ENCODE data around the gene UBAP1L.
"Not testable (repeated sequence)": the region's sequence is repeated elsewhere in the genome, so short reads cannot be mapped to it uniquely, and the experiment has no call there.

Gene UBAP1L

DNA sequence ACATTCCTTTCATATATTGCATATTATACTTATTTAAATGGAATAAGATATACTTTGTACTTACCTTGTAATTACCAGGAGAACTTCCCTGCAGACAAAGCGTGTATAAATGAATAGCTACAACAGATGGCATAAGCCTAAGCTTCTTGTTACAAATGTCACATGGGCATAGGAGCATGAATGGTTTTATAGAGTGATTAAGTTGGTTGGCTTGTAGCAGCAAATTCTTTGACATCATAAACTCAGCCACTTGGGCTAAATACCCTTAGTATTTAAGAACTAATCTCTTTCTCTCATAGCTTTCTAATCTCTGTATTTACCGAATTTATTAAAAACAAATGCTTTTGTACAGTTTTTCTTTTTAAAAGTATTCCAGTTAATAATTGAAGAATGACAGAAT lies at the start of gene UBAP1L:
Gene UBAP1L (minus strand): TSS at position 115 of the 400 bp plus-strand sequence. CDS start 8,985 bp downstream, outside the sequence.
- DNase-seq = no peak

DNA sequence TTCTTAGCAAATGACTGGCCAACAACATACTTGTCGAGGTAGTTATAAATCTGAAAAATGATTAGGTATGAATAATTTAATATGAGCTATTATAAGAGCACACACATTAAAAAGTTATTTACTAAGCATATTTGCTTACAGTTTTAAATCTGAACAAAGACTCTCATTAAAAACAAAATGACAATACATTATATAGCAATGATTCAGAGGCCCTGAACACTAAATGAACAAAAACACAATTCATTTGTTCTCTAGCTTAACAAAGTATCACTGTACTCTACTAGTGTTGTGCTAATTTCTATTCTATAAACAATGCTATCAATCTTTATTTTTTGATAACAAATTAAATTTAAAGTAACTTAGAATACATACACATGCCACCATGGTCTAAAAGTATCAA lies 49.1 kb upstream of the UBAP1L start:
- DNase-seq = no peak

DNA sequence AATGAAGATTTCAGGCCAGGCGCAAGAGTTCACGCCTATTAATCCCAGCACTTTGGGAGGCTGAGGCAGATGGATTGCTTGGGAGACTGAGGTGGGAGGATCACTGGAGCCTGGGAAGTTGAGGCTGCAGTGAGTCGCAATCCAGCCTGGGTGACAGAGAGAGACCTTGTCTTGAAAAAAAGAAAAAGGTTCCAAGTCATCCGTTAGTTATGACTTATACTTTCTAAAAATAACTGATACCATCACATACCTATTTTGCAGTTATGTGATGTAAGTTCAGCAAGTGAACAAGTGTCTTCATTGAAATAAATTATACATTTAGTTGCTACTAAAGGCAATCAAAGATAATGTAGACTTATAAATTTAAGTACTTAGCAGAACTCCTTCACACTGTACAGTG lies 48.0 kb upstream of the UBAP1L start:
- no peak for DNase-seq

DNA sequence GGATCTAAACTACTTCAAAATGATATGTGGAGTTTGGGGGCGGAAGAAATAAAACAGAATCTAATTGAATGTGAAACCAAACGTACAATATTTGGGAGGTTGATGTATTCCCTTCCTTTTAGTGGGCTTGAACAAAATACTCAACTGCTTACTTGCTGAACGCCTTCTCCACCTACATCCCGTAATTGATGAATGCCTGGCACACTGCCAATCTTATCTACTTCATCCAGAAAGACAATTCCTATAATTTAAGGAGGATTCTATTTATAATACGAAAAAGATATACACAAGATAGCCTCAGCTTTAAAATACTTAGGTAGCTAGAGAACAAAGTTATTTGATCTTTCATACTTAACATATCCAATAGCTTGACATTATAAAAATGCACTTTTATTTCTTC lies 41.7 kb upstream of the UBAP1L start:
- DNase-seq = no peak

DNA sequence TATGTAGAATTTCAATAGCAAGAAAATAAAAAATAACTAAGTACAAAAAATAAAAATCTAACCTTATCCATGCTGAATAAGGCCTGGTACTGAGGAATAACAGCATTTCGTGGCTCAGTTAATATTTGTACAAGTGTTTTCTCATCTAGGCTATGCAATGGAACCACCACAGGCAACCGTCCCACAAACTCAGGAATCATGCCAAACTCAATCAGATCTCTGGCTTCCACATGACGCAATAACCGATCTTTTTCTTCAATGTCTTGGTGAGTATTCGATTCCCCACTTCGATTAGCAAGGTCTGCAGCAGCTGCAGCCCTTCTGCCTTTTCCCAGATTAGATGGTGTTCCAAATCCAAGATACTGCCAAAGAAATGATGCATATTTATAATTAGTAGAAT lies 39.7 kb upstream of the UBAP1L start:
- no peak for DNase-seq

DNA sequence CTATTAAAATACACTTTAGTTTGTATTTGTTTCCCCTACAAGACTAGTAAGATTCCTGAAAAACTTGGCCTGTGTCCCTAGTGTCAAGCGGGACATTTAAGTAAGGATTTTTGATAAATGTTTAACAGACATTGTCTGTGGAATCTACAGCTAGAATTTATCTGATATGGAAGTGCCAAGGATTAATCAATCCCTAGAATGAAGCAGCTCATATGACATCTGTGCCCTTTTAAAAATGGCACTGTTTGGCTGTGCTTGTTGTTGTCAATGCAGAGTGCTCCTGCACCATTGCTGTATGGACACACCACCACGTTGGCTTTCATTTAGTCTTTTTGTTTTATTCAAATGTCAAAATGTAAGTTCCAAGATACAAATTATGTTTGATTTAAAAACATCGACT lies 32.9 kb upstream of the UBAP1L start:
- DNase-seq = no peak

DNA sequence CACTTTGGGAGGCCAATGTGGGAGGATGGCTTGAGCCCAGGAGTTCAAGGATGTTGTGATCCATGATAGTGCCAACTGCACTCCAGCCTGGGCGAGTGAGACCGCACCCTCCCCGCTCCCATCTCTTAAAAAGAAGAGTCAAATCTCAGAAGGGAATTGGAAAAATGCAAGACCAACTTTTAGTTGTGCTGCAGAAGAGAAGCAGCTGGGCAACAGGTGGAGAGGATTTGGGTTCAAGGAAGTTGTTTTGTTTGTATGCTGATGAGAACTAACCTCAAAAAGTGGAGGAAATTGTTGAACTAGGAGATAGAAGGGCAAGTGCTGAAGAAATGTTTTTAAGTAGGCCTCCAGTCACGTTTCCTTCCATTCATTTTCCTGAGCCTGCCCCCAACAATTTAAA lies 31.4 kb upstream of the UBAP1L start:
- no peak for DNase-seq

DNA sequence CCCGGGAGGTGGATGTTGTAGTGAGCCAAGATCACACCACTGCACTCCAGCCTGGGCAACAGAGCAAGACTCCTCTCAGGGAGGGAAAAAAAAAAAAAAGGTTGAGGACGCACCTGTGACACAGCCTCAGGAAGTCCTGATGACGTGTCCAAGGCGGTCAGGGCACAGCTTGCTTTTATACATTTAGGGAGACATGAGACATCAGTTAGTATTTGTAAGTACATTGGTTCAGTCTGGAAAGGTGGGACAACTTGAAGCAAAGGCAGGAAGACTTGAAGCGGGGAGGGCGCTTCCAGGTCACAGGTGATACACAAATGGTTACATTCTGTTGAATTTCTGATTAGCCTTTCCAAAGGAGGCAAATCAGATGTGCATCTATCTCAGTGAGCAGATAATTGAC lies 23.6 kb upstream of the UBAP1L start:
- DNase-seq = not testable (repeated sequence)

DNA sequence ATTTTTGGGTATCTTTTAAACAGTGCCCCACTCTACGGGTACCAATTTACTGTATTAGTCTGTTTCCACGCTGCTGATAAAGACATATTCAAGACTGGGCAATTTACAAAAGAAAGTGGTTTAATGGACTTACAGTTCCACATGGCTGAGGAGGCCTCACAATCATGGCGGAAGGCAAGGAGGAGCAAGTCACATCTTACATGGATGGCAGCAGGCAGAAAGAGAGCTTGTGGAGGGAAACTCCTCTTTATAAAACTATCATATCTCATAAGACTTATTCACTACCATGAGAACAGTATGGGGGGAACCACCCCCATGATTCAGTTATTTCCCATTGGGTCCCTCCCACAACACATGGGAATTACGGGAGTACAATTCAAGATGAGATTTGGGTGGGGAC lies 22.9 kb upstream of the UBAP1L start:
- not testable (repeated sequence) for DNase-seq

DNA sequence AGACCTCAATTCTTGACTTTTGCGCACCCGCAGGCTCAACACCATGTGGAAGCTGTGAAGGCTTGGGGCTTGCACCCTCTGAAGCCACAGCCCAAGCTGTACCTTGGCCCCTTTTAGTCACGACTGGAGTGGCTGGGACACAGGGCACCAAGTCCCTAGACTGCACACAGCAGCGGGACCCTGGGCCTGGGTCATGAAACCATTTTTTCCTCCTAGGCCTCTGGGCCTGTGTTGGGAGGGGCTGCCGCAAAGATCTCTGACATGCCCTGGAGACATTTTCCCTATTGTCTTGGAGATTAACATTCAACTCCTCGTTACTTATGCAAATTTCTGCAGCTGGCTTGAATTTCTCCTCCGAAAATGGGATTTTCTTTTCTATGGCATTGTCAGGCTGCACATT lies 22.1 kb upstream of the UBAP1L start:
- DNase-seq = not testable (repeated sequence)

DNA sequence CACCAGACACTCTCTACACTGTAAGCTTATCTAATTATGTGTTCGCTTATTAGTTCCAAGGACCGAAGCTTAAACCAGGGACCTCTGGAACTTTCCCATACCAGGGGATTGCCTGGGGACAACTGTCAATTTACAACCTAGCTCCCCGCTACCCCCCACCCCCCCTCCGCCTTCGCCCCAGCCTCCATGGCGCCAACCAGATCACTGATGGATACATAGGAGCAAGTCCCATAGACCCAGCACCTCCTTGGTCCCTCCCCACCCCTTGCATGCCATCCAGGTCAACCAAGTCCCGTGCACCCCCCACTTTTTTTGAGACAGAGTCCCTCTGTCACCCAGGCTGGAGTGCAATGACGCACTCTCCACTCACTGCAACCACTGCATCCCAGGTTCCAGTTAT lies 19.5 kb upstream of the UBAP1L start:
- DNase-seq = no peak

DNA sequence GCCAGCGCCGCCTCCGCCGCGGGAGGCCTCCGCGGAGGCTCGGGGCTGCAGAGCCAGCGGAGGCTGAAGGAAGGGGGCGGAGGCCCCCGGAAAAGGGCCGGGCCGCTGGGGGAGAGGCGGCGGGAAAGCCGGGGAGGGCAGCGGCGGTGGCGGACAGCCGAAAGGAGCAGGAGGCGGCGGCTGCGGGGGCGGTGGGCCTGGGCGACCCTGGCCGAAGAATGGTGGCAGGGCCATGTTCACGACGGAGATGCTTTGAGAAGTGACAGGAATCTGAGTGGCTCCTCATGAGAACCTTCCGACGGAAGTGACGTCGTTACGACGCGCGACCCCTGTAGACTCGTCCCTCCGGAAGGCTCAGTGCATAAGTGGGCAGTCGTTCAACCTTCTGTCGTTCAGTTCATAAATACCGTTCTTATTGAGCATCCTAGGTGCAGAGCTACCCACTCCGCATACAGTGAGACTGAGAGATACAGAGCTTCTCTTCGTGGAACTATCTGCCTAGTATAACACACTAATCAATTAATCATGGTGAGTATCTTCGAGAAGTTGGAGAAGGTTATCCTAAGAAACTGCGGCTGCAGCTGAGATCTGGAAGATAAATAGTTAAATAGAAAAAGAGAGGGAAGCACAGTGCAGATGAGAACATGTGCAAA lies 18.7 kb upstream of the UBAP1L start, which contains the start of gene PDCD7:
Gene PDCD7 (minus strand): TSS at position 261 of the 653 bp plus-strand sequence. CDS start 27 bp downstream, at position 234.
- DNase-seq = peak; percentile 77

DNA sequence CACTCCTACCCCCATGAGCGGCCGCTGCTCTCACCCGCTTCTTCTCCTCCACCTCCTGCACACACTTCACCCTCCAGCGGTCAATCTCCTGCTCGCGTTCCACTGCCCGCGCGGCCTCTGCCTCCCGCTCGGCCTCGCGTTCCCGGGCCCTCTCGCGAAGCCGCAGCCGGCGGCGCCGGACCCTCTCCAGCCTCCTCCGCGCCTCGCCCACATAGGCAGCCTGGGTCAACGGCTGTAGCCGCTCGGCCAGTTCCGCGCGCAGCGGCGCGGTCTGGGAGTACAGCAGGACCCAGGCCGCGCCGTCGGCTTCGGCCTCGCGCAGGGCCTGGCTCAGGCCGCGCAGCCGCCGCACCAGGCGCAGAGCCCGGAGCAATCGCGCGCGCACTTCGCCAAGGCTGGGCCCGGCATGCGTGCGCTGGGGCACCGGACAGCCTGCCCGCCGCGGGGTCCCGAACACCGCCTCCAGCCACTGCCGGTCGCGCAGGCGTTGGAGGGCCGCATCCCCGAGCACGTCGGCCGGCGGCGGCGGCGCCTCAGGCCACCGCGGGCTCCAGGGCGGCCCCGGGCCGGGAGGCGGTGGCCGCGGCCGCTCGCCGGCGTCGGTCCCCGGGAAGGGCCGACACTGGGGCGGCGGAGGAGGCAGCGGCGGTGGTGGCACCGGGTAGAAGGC lies 18.0 kb upstream of the UBAP1L start:
- DNase-seq = no peak

DNA sequence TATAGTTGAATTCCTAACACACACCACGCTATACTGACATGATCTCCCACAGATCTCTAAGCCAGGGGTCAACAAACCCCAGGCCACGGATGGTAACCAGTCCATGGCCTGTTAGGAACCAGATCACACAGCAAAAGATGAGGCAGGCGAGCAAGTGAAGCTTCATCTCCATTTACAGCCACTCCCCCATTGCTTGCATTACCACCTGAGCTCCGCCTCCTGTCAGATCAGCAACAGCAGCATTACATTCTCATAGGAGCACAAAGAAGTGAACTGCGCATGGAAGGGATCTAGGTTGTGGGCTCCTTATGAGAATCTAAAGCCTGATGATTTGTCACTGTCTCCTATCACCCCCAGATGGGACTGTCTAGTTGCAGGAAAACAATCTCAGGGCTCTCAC lies 15.9 kb upstream of the UBAP1L start:
- no peak for DNase-seq

DNA sequence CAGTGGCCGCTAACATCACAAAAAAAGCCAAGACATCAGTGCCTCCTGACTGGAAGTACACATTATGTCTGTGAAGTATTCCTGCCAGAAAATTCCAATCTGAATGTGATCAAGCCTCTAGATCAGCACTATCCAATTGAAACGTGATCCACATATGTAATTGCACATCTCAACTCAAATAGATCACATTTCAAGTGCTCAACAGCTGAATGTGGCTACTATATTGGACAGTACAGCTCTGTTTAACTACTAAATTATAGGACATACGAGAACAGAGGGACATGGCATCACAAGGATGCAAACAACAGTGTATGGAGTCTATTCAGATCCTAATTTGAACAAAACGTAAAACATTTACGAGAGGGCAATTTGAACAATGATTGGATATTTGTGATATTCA lies 542 bp upstream of the UBAP1L start:
- no peak for DNase-seq

DNA sequence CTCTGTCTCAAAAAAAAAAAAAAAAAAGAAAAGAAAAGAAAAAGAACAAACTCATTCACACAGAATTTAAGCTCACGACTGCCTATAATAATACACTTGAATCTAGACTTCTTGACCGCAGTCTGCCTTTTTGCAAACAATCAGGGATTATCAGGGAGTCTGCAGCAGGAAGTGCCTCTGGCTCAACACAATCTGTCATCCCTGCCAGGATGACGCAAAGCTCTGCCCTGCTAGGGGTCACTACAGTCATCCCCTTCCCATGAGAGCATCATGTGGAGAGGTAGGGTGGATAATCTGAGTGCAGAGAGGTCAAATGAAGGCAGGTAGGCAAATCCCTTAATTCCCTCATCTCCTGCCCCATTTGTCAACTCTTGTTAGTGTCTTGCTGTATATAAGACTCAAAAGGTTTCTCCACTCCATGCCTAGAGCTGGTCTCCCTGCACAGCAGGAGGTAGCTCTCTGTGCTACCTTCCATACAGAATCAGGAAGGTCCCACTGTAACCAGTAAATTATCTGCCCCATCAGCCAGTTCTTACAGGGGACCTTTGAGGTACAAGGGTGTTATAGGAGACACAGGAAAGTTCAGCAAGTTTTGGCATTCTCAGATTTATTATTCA lies 4.2 kb downstream of the UBAP1L start:
- DNase-seq = no peak

DNA sequence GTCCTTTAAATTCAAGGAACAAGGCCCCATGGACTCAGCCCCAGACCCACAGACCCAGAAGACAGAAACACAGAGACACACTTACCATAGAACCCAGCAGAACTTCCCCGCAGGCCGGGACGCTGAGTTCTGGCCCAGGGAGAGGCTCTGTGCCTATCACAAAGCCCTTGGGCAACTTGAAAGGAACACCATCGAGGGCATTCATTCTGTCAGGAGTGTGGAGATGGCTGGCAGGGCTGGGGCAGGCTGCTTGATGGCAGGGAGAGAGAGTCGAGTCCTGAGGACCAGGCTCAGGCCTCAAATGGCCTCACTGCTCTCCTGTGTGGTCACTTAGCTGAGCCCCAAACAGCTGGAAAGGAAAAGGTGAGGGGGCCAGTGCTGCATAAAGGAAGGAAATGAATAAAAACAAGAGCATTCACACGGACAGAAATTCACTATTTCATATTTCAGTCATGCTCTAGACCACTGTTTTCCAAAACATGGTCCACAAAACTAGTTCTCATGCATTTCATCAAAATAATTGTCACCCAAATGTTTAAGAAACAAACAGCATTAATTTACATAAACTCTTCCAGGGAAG lies 8.9 kb downstream of the UBAP1L start:
- no peak for DNase-seq

DNA sequence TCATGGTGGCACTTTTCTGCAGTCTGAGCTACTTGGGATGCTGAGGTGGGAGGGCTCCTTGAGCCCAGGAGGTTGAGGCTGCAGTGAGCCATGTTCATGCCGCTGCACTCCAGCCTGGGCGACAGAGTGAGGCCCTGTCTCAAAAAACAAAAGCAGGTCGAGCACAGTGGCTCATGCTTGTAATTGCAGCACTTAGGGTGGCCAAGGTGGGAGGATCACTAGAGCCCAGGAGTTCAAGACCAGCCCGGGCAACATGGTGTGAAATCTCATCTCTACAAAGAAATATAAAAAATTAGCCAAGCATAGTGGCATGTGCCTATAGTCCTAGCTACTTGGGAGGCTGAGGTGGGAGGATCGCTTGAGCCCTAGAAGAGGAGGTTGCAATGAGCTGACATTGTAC lies 10.0 kb downstream of the UBAP1L start:
- DNase-seq = no peak

DNA sequence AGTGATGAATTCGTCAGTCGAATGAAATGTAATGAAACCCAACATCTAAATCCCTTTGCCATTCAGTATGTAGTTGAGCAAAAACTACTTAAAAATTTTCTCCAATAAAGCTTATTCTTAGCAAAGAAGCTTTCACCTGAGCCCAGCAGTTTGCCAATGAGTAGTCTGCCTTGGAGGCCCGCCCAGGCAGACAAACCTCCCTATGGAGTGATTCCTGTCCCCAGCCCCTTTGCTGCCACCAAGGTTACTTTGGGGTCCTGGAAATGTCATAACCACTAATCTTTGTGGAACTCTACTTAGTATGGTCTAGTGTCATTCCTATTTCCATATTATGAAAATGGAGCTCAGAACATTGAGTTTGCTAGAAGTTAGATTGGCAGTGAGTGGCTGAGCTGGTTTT lies 12.1 kb downstream of the UBAP1L start:
- DNase-seq = no peak

DNA sequence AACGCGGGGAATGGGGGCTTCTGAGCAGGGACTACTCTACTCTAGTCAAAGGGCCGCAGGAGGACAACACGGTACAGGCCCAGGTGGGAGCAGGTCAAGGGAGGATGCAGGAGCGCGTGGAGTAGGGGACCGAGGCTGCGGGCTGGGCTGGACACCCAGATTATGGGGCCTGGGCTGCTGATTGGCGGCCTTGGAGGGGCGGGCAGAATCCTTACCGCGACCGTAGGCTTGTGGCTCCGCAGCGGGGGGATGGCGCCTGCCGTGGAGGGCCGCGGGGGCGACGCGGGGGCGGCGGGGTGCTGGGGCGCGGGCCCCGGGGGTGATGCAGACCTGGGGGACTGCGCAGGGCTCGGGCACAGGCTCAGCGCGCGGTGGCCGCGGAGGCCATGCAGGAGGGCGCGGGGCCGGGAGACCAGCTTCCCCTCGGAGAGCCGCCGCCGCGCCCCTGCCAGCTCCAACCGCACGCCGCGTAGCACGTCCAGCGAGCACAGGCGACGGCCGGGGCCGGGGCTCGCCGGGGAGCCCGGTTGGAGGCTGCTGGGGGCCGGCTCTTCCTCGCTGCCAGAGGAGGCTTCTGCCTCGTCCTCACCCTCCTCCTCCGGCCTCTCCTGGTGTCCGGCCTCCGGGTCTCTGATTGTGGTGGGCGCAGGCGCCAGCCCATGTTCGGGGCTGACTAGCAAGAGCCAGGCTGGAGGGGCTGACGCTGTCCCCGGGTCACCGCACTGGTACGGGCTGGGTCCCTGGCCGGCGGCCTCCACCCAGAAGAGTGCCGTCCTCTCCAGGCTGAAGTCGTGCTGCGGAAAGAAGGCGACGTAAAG lies 12.9 kb downstream of the UBAP1L start:
- no peak for DNase-seq

DNA sequence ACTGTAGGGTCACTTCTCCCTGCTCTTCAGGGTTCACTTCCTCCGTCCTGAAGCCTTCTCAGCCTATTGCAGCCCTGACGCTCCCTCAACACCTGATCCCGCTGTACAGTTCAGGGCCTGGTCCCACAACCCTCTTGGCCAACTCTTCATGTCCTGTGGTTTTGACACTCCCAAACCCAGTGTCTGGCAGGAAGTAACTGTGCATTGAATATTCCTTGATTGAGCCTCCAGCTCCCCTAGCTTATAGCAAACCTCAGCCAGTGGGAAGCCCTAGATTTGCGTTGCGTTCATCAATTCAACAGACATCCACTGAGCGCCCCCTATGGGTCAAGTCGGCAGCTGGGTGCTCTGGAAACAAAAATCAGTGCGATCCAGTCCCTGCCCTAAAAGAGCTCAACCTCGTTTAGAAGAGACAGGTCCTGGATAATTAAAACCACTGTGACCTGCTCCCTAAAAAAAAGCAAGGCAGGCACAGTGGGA lies 13.5 kb downstream of the UBAP1L start:
- no peak for DNase-seq

DNA sequence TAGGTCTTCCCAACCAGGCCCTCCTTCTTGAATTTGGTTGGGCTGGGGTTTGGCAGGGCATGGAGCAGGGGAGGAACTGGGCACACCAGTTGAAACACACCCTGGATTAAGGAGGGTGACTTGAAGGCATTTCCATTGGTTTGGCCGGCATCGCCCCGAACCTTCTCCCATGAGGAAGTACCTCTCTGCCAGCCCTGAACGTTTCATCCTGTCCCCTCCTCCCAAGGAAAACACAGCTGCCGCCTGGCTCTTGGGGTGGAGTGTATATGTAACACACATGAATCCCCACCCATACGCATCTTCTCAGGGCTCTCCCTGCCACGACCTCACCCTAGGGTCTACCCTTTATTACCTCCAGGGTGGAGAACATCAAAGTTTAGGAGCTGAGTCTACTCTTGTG lies 14.6 kb downstream of the UBAP1L start:
- no peak for DNase-seq

DNA sequence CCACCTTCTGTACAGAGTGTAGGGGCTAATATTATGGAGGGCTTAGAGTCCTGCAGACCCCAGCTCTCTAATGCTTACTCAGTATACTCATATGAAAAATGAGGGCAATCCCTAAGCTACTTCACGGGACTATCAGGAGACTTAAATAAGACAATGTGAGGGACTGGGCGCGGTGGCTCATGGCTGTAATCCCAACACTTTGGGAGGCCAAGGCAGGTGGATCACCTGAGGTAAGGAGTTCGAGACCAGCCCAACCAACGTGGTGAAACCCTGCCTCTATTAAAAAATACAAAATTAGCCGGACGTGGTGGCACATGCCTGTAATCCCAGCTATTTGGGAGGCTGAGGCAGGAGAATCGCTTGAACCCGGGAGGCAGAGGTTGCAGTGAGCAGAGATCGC lies 15.2 kb downstream of the UBAP1L start:
- not testable (repeated sequence) for DNase-seq

Measured in GF-D8 (cell line).